Glutamatergic neuron (in vitro differentiated cells): ENCODE measurements around the gene ZNF385A. TPM values are rescaled to one million over a fixed set of nuclear protein-coding genes. Genes with fewer than 3 reads are reported as not detected.

ENCODE experiments used
- DNase-seq: peaks from one replicate; pipeline ENCODE4 v3.0.0; 2022
- H3K27ac Mint-ChIP-seq: one replicate; pipeline ENCODE4 v1.8.0; 2020; ENCODE audit warnings: mild to moderate bottlenecking, mixed read lengths, inconsistent platforms; ENCODE audit not compliant: unreplicated experiment
- H3K27me3 Mint-ChIP-seq: one replicate; pipeline ENCODE4 v1.8.0; 2020; ENCODE audit warnings: mild to moderate bottlenecking, moderate library complexity, mixed read lengths, inconsistent platforms; ENCODE audit not compliant: unreplicated experiment
- H3K36me3 Mint-ChIP-seq: one replicate; pipeline ENCODE4 v1.8.0; 2020; ENCODE audit warnings: mild to moderate bottlenecking, mixed read lengths, inconsistent platforms; ENCODE audit not compliant: unreplicated experiment
- H3K4me1 Mint-ChIP-seq: one replicate; pipeline ENCODE4 v1.8.0; 2020; ENCODE audit warnings: mild to moderate bottlenecking, low read depth, mixed read lengths, inconsistent platforms; ENCODE audit not compliant: unreplicated experiment
- H3K4me3 Mint-ChIP-seq: one replicate; pipeline ENCODE4 v1.8.0; 2020; ENCODE audit warnings: mild to moderate bottlenecking, mixed read lengths, inconsistent platforms; ENCODE audit not compliant: unreplicated experiment
- H3K9me3 Mint-ChIP-seq: one replicate; pipeline ENCODE4 v1.8.0; 2020; ENCODE audit warnings: mild to moderate bottlenecking, moderate library complexity, mixed read lengths, inconsistent platforms; ENCODE audit not compliant: unreplicated experiment
- CTCF ChIP-seq: fragments of 200-600 bp; sonication (generic); IDR thresholded peaks from one replicate; pipeline ENCODE4 v1.5.0; 2021; ENCODE audit not compliant: partially characterized antibody, unreplicated experiment
- long read RNA-seq: library from polyadenylated mRNA; unstranded; transcript quantifications from one replicate; pipeline ENCODE4 v2.0.0, GENCODE V29; 2020; ENCODE audit not compliant: unreplicated experiment
- total RNA-seq: library from RNA; stranded (reverse); fragmentation: NEBNext Ultra II Directional; extraction: Animal tissue kit (Norgen Biotek cat#: 25700); gene quantifications from one replicate; pipeline ENCODE4 v1.2.1, GENCODE V29; 2021; ENCODE audit not compliant: unreplicated experiment

The ZNF385A gene
- 26.6 TPM for total RNA-seq
- long read RNA-seq, partial matches to known transcripts: 0 of 4 reads
- long read RNA-seq, other reads (novel, unspliced or antisense): 4 of 4 reads

GRCh38 chr12:54384591-54385041 lies at the start of gene ZNF385A:
ZNF385A (minus strand) TSS chr12:54384733; CDS start chr12:54384514, 219 bp downstream.
- H3K27ac Mint-ChIP-seq: peak within 1 kb of the TSS; percentile 38
- peaks cover 36% of the 10 kb centered on the region for H3K4me1 Mint-ChIP-seq
- peaks cover 5% of the 10 kb centered on the region for H3K27me3 Mint-ChIP-seq
- TF ChIP-seq CTCF: no peak
- H3K36me3 Mint-ChIP-seq: peaks cover 4% of the 10 kb centered on the region
- H3K4me3 Mint-ChIP-seq: peak within 1 kb of the TSS; percentile 30
- no peak for DNase-seq
- peaks cover 8% of the 10 kb centered on the region for H3K9me3 Mint-ChIP-seq

GRCh38 chr12:54432815-54433164 lies 48.3 kb upstream of the ZNF385A start:
- H3K4me3 Mint-ChIP-seq: no peak overlapping the region
- no peaks in the 10 kb centered on the region for H3K4me1 Mint-ChIP-seq
- peaks cover 6% of the 10 kb centered on the region for H3K36me3 Mint-ChIP-seq

GRCh38 chr12:54431911-54432814 lies 47.6 kb upstream of the ZNF385A start:
- peaks cover 18% of the 10 kb centered on the region for H3K27me3 Mint-ChIP-seq
- H3K27ac Mint-ChIP-seq: no peak overlapping the region
- TF ChIP-seq CTCF: no peak
- no peaks in the 10 kb centered on the region for H3K9me3 Mint-ChIP-seq
- H3K4me3 Mint-ChIP-seq: no peak overlapping the region
- DNase-seq: no peak
- peaks cover 6% of the 10 kb centered on the region for H3K36me3 Mint-ChIP-seq
- no peaks in the 10 kb centered on the region for H3K4me1 Mint-ChIP-seq

More at GRCh38 chr12:54432815-54433164, 48.3 kb upstream of the ZNF385A start:
- peaks cover 15% of the 10 kb centered on the region for H3K27me3 Mint-ChIP-seq
- H3K27ac Mint-ChIP-seq: no peak overlapping the region
- no peak for DNase-seq
- no peaks in the 10 kb centered on the region for H3K9me3 Mint-ChIP-seq
- TF ChIP-seq CTCF: no peak

- Mint-ChIP-seq H3K9me3 (no peaks in the 10 kb centered on the region), H3K27me3 (peaks cover 18% of the 10 kb centered on the region), H3K4me1 (no peaks in the 10 kb centered on the region), H3K27ac (no peak overlapping the region), H3K4me3 (no peak overlapping the region), H3K36me3 (peaks cover 6% of the 10 kb centered on the region)
- no peak for TF ChIP-seq CTCF
- DNase-seq: no peak
Measured at GRCh38 chr12:54430471-54431069, 46.0 kb upstream of the ZNF385A start.
